Measurements from ENCODE around the gene ALMS1.

DNA sequence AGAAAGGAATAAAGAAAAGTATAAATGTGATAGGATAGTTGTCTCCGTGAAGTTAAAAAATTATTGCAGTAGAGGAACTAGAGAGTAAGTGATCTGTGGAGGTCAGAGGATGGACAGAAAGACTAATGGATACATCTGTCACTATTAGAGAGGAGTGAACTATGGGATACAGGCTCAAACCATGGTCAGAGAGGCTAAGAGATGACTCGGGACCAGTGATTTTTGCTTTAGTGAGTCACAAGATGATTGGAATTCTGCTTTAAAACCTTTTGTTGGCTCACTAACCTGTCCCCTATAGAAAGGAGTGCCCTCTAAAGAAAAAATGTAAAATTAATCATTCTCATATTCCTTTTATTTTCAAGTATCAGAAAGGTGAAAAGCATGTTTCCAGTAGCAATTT lies 30.3 kb downstream of the ALMS1 start:
- no peak for TF ChIP-seq CTCF (IDR thresholded peaks at IDR 0.05)
- TF ChIP-seq POLR2AphosphoS5 (IDR thresholded peaks at IDR 0.05; ENCODE audit: low read depth, low read length): no peak
- TF ChIP-seq TCF7L2 (IDR thresholded peaks at IDR 0.05; ENCODE audit: low read depth, low read length): no peak

All from Panc1 (cell line).